ENCODE results near the gene ABCB1. TPM values are rescaled to one million over a fixed set of nuclear protein-coding genes. Genes with fewer than 3 reads are reported as not detected.

Gene ABCB1
- polyA plus RNA-seq, 1 donor from 2014 or later: 1.6 TPM

DNA sequence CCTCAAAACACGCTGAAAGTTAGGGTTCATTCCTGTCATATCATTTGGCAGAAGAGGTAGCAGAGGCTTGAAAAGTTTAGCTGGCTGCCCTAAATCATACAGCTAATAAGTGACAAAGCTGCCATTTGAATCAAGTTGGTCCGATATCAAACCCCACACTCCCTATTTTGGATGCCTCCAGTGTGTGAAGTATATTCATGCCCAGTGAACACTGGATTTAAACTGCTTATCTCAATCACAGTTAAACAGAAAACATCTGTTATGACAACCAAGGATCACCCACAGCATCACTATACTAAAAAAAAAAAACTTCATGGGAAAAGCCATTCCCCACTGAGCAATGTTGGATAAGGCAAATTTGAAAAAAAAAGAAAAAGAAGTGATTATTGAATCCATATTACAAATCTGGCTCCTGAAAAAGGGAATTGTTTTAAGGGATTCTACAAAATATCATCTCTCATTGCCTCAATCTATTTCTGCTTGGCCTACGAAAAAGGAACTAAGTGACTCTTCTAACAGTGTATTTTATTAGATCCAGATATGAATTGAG is 48.3 kb downstream of the ABCB1 start:
- TF ChIP-seq POLR2AphosphoS5 (IDR thresholded peaks at IDR 0.05): no peak
- no peak for TF ChIP-seq RAD21 (conservative IDR thresholded peaks at IDR 0.05)
- TF ChIP-seq, protein P1, sequence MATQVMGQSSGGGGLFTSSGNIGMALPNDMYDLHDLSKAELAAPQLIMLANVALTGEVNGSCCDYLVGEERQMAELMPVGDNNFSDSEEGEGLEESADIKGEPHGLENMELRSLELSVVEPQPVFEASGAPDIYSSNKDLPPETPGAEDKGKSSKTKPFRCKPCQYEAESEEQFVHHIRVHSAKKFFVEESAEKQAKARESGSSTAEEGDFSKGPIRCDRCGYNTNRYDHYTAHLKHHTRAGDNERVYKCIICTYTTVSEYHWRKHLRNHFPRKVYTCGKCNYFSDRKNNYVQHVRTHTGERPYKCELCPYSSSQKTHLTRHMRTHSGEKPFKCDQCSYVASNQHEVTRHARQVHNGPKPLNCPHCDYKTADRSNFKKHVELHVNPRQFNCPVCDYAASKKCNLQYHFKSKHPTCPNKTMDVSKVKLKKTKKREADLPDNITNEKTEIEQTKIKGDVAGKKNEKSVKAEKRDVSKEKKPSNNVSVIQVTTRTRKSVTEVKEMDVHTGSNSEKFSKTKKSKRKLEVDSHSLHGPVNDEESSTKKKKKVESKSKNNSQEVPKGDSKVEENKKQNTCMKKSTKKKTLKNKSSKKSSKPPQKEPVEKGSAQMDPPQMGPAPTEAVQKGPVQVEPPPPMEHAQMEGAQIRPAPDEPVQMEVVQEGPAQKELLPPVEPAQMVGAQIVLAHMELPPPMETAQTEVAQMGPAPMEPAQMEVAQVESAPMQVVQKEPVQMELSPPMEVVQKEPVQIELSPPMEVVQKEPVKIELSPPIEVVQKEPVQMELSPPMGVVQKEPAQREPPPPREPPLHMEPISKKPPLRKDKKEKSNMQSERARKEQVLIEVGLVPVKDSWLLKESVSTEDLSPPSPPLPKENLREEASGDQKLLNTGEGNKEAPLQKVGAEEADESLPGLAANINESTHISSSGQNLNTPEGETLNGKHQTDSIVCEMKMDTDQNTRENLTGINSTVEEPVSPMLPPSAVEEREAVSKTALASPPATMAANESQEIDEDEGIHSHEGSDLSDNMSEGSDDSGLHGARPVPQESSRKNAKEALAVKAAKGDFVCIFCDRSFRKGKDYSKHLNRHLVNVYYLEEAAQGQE (IDR thresholded peaks at IDR 0.05; ENCODE audit: borderline replicate concordance): no peak
- no peak for TF ChIP-seq EP300 (conservative IDR thresholded peaks at IDR 0.05; ENCODE audit: poor library complexity, severe bottlenecking)
- TF ChIP-seq SMC3 (conservative IDR thresholded peaks at IDR 0.05; ENCODE audit: poor library complexity): no peak
- no peak for TF ChIP-seq TAF1 (IDR thresholded peaks at IDR 0.05; ENCODE audit: low read depth)
- no peak for TF ChIP-seq MXI1 (conservative IDR thresholded peaks at IDR 0.05; ENCODE audit: poor library complexity, severe bottlenecking)
- TF ChIP-seq, protein P2, sequence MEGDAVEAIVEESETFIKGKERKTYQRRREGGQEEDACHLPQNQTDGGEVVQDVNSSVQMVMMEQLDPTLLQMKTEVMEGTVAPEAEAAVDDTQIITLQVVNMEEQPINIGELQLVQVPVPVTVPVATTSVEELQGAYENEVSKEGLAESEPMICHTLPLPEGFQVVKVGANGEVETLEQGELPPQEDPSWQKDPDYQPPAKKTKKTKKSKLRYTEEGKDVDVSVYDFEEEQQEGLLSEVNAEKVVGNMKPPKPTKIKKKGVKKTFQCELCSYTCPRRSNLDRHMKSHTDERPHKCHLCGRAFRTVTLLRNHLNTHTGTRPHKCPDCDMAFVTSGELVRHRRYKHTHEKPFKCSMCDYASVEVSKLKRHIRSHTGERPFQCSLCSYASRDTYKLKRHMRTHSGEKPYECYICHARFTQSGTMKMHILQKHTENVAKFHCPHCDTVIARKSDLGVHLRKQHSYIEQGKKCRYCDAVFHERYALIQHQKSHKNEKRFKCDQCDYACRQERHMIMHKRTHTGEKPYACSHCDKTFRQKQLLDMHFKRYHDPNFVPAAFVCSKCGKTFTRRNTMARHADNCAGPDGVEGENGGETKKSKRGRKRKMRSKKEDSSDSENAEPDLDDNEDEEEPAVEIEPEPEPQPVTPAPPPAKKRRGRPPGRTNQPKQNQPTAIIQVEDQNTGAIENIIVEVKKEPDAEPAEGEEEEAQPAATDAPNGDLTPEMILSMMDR (IDR thresholded peaks at IDR 0.05; ENCODE audit: poor library complexity, severe bottlenecking): no peak
- TF ChIP-seq EZH2 (IDR thresholded peaks at IDR 0.05; ENCODE audit: borderline replicate concordance, insufficient read depth, low read length, poor library complexity, severe bottlenecking): no peak
- H2AFZ ChIP-seq (ENCODE audit: low read depth, low read length): no peak overlapping the region
- H3K27ac ChIP-seq (ENCODE audit: low read length): no peak overlapping the region
- H3K4me3 ChIP-seq (ENCODE audit: low read length): no peak overlapping the region
- H4K20me1 ChIP-seq (ENCODE audit: insufficient read depth): no peaks in the 10 kb centered on the region
- no peaks in the 10 kb centered on the region for H3K9me2 ChIP-seq (ENCODE audit: insufficient read depth, low read length)
- no peaks in the 10 kb centered on the region for H3K9me3 ChIP-seq (ENCODE audit: low read length)
- no peak overlapping the region for H3K4me2 ChIP-seq (ENCODE audit: low read length)
- no peak overlapping the region for H3K9ac ChIP-seq (ENCODE audit: low read length)
- no peaks in the 10 kb centered on the region for H3K79me2 ChIP-seq (replicated peaks; ENCODE audit: insufficient read depth, low read length)
- no peaks in the 10 kb centered on the region for H3F3A ChIP-seq (ENCODE audit: insufficient read depth, low read length, poor library complexity, severe bottlenecking)
- no peaks in the 10 kb centered on the region for H3K27me3 ChIP-seq (ENCODE audit: insufficient read depth, low read depth, low read length)
- no peaks in the 10 kb centered on the region for H3K36me3 ChIP-seq (ENCODE audit: insufficient read depth, low read length)

- no peak for TF ChIP-seq RAD21 (conservative IDR thresholded peaks at IDR 0.05)
- TF ChIP-seq SMC3 (conservative IDR thresholded peaks at IDR 0.05; ENCODE audit: poor library complexity): no peak
- TF ChIP-seq EP300 (conservative IDR thresholded peaks at IDR 0.05; ENCODE audit: poor library complexity, severe bottlenecking): no peak
- no peak for TF ChIP-seq POLR2AphosphoS5 (IDR thresholded peaks at IDR 0.05)
- TF ChIP-seq, protein P2 (IDR thresholded peaks at IDR 0.05; ENCODE audit: poor library complexity, severe bottlenecking): no peak
- no peak for TF ChIP-seq EZH2 (IDR thresholded peaks at IDR 0.05; ENCODE audit: borderline replicate concordance, insufficient read depth, low read length, poor library complexity, severe bottlenecking)
- no peak for TF ChIP-seq MXI1 (conservative IDR thresholded peaks at IDR 0.05; ENCODE audit: poor library complexity, severe bottlenecking)
- TF ChIP-seq, protein P1 (IDR thresholded peaks at IDR 0.05; ENCODE audit: borderline replicate concordance): no peak
- no peak for TF ChIP-seq TAF1 (IDR thresholded peaks at IDR 0.05; ENCODE audit: low read depth)
- Histone ChIP-seq H3F3A (ENCODE audit: insufficient read depth, low read length, poor library complexity, severe bottlenecking) (no peaks in the 10 kb centered on the region), H2AFZ (ENCODE audit: low read depth, low read length) (no peak overlapping the region)
Measured at GRCh38 chr7:87548123-87548919, 52.4 kb downstream of the ABCB1 start.

More at GRCh38 chr7:87548123-87548919, 52.4 kb downstream of the ABCB1 start:
- H3K9ac ChIP-seq (ENCODE audit: low read length): no peak overlapping the region
- H3K27ac ChIP-seq (ENCODE audit: low read length): no peak overlapping the region
- H3K9me3 ChIP-seq (ENCODE audit: low read length): no peaks in the 10 kb centered on the region
- no peaks in the 10 kb centered on the region for H3K79me2 ChIP-seq (replicated peaks; ENCODE audit: insufficient read depth, low read length)
- H3K27me3 ChIP-seq (ENCODE audit: insufficient read depth, low read depth, low read length): no peaks in the 10 kb centered on the region
- H4K20me1 ChIP-seq (ENCODE audit: insufficient read depth): no peaks in the 10 kb centered on the region
- H3K4me2 ChIP-seq (ENCODE audit: low read length): no peak overlapping the region
- no peaks in the 10 kb centered on the region for H3K36me3 ChIP-seq (ENCODE audit: insufficient read depth, low read length)
- H3K4me3 ChIP-seq (ENCODE audit: low read length): no peak overlapping the region
- H3K9me2 ChIP-seq (ENCODE audit: insufficient read depth, low read length): peaks cover 3% of the 10 kb centered on the region

All from neural cell (in vitro differentiated cells).